GM23248 (cell line): ENCODE data around the gene GM2A.

ENCODE experiments used
- EZH2 ChIP-seq: fragments of 200-600 bp; sonication (generic); IDR thresholded peaks from 2 replicates; pipeline ENCODE4 v1.6.1; 2018; ENCODE audit warnings: antibody characterized with exemption, mild to moderate bottlenecking; ENCODE audit not compliant: insufficient read depth, poor library complexity, severe bottlenecking
- EZH2phosphoT487 ChIP-seq: fragments of 200-600 bp; sonication (generic); IDR thresholded peaks from 2 replicates; pipeline ENCODE4 v1.6.1; 2018; ENCODE audit warnings: antibody characterized with exemption, moderate library complexity, mild to moderate bottlenecking, low read depth; ENCODE audit not compliant: insufficient read depth

- no peak for TF ChIP-seq EZH2
- no peak for TF ChIP-seq EZH2phosphoT487
Measured at GRCh38 chr5:151298063-151298855, 45.3 kb downstream of the GM2A start.
